Endodermal cell (in vitro differentiated cells): ENCODE data around the gene FH. TPM values are rescaled to one million over a fixed set of nuclear protein-coding genes. Genes with fewer than 3 reads are reported as not detected.

ENCODE experiments used
- DNase-seq: peaks from one replicate; pipeline ENCODE4 v3.0.0-alpha.2; 2017
- H3K27ac ChIP-seq: 2 replicates; pipeline ENCODE4 v1.5.1; 2013; ENCODE audit warnings: mild to moderate bottlenecking, low read depth, low read length, moderate library complexity
- H3K27me3 ChIP-seq: 2 replicates; pipeline ENCODE4 v1.6.1; 2013; ENCODE audit warnings: mild to moderate bottlenecking, low read length, moderate library complexity; ENCODE audit not compliant: insufficient read depth, control insufficient read depth, poor library complexity, severe bottlenecking
- H3K36me3 ChIP-seq: 2 replicates; pipeline ENCODE4 v1.7.0; 2013; ENCODE audit warnings: mild to moderate bottlenecking, low read length, moderate library complexity; ENCODE audit not compliant: control insufficient read depth, insufficient read depth
- H3K4me1 ChIP-seq: one replicate; pipeline ENCODE4 v1.7.0; 2013; ENCODE audit warnings: low read length; ENCODE audit not compliant: control insufficient read depth, insufficient read depth
- H3K4me3 ChIP-seq: 2 replicates; pipeline ENCODE4 v1.5.1; 2013; ENCODE audit warnings: mild to moderate bottlenecking, low read length, moderate library complexity
- H3K9ac ChIP-seq: 2 replicates; pipeline ENCODE4 v1.6.1; 2013; ENCODE audit warnings: mild to moderate bottlenecking, low read length, moderate library complexity; ENCODE audit not compliant: poor library complexity, severe bottlenecking; ENCODE audit errors: extremely low read depth
- H3K9me3 ChIP-seq: 2 replicates; pipeline ENCODE4 v1.6.1; 2013; ENCODE audit warnings: mild to moderate bottlenecking, low read length, moderate library complexity; ENCODE audit not compliant: control insufficient read depth
- H3K27ac Mint-ChIP-seq: 2 replicates; pipeline ENCODE4 v1.8.0; 2020; ENCODE audit warnings: mixed read lengths
- H3K27me3 Mint-ChIP-seq: 2 replicates; pipeline ENCODE4 v1.8.0; 2021; ENCODE audit warnings: mild to moderate bottlenecking, mixed read lengths; ENCODE audit not compliant: insufficient read depth
- H3K36me3 Mint-ChIP-seq: 2 replicates; pipeline ENCODE4 v1.8.0; 2020; ENCODE audit warnings: low read depth, mixed read lengths
- H3K4me1 Mint-ChIP-seq: 2 replicates; pipeline ENCODE4 v1.8.0; 2020; ENCODE audit warnings: mixed read lengths
- H3K4me3 Mint-ChIP-seq: 2 replicates; pipeline ENCODE4 v1.8.0; 2020; ENCODE audit warnings: mild to moderate bottlenecking, moderate library complexity, mixed read lengths
- H3K9me3 Mint-ChIP-seq: 2 replicates; pipeline ENCODE4 v1.8.0; 2020; ENCODE audit warnings: mild to moderate bottlenecking, mixed read lengths
- WGBS, 2 experiments: methylation state at CpG; one replicate each; pipeline versions ENCODE4 v1.1.5 to v1.1.7; 2013; ENCODE audit warnings: missing lambda C conversion rate in 2 of 2, mixed read lengths in 1 of 2; ENCODE audit not compliant: insufficient coverage in 1 of 2, insufficient read length in 1 of 2; 5-methylcytosine and 5-hydroxymethylcytosine counted together
- total RNA-seq, 2 donors: library from RNA; stranded (reverse); fragmentation: NEBNext Ultra II Directional in 1 of 2; extraction: Animal tissue kit (Norgen Biotek cat#: 25700) in 1 of 2; gene quantifications; 2 replicates in 1 of 2; 3 replicates in 1 of 2; pipeline ENCODE4 v1.2.1, GENCODE V29; 2021
- TF ChIP-seq, protein P1 (sequence below): fragments of 200-600 bp; sonication (generic); conservative IDR thresholded peaks from 2 replicates; pipeline ENCODE4 v1.5.0; 2021; ENCODE audit warnings: antibody characterized with exemption, mild to moderate bottlenecking

FH gene
- total RNA-seq, 2 donors from 2014 or later, result 65.5 to 66.7 TPM

DNA sequence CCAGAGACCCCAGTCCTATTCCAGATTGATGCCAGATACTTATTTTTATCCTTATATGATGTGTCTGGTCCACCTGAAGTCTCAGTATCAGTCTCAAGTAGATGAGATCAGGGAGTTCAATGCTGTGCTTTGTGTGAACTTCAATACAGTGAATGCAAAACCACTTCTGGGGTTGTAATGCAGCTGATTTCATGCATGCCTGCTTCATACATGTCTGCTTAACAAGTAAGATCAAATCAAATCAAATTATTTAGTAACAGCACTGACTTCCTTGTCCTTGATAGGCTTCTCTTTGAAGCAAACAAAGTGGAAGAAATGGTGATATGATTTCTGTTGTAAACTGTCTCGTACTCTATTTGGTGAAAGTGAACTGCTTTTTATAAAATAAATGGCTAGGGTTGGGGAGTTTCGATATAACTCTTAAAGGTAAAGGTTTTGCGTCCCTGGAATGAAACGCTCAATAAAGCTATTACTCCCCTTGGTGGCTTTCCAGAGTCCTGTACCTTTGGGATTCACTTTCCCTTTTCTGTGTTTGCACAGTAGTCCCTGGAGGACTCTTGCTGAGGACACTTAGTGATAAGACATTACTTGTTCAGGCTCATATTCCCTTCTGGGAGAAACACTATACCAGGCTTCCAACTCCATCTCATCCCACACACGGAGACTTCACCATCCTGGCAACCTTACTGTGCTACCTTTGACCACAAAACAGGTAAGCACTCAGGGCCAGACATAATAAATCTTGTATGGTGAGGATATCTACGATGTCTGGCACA is 59.3 kb downstream of the FH start:
- peaks cover 16% of the 10 kb centered on the region for H3K4me1 ChIP-seq
- no peaks in the 10 kb centered on the region for H3K36me3 ChIP-seq
- peaks cover 38% of the 10 kb centered on the region for H3K4me1 Mint-ChIP-seq
- peak overlapping the region; percentile 63 for H3K4me3 ChIP-seq
- DNase-seq, result no peak
- WGBS, 2 experiments, result 85 to 86% methylated on average over 5 to 6 of the region's 6 CpGs
- peaks cover 11% of the 10 kb centered on the region for H3K9me3 Mint-ChIP-seq
- no peak overlapping the region for H3K27ac Mint-ChIP-seq
- H3K27me3 Mint-ChIP-seq, result peaks cover 19% of the 10 kb centered on the region
- TF ChIP-seq, protein P1, sequence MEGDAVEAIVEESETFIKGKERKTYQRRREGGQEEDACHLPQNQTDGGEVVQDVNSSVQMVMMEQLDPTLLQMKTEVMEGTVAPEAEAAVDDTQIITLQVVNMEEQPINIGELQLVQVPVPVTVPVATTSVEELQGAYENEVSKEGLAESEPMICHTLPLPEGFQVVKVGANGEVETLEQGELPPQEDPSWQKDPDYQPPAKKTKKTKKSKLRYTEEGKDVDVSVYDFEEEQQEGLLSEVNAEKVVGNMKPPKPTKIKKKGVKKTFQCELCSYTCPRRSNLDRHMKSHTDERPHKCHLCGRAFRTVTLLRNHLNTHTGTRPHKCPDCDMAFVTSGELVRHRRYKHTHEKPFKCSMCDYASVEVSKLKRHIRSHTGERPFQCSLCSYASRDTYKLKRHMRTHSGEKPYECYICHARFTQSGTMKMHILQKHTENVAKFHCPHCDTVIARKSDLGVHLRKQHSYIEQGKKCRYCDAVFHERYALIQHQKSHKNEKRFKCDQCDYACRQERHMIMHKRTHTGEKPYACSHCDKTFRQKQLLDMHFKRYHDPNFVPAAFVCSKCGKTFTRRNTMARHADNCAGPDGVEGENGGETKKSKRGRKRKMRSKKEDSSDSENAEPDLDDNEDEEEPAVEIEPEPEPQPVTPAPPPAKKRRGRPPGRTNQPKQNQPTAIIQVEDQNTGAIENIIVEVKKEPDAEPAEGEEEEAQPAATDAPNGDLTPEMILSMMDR, result no peak
- no peak overlapping the region for H3K9ac ChIP-seq
- no peaks in the 10 kb centered on the region for H3K36me3 Mint-ChIP-seq
- peaks cover 20% of the 10 kb centered on the region for H3K9me3 ChIP-seq
- no peak overlapping the region for H3K4me3 Mint-ChIP-seq
- H3K27ac ChIP-seq, result no peak overlapping the region
- no peaks in the 10 kb centered on the region for H3K27me3 ChIP-seq

DNA sequence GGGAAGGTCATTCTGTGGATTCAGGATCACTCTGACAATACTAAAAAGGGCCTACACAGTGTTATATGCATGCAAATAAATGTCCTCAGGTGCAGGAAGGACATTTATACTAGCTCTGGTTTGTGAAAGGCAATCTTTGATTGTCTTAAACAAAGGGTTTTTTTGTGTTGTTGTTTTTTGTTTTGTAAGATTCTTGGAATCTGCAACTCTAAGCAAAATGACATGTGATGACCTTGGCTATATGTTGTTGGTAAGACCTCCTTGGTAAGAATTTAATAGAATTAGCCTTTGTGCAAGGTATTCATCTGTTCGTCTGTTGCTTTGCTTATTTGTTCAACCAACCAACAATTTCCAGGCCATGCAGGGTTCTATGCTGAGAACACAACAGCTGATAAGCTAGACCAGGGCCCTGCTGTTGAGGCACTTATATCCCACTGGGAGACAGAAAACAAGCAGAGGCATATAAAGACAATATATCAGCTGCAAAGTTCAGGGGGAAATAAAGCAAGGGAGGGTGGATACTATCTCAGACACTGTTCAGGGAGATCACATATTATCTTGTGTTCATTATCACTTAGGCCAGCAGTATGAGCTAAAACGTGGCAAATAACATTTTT is 60.3 kb downstream of the FH start:
- Mint-ChIP-seq H3K27ac (no peak overlapping the region), H3K9me3 (peaks cover 11% of the 10 kb centered on the region), H3K36me3 (no peaks in the 10 kb centered on the region), H3K4me1 (peaks cover 38% of the 10 kb centered on the region), H3K27me3 (peaks cover 21% of the 10 kb centered on the region), H3K4me3 (no peak overlapping the region)
- Histone ChIP-seq H3K27ac (no peak overlapping the region), H3K36me3 (no peaks in the 10 kb centered on the region), H3K4me3 (peak overlapping the region; percentile 63), H3K27me3 (no peaks in the 10 kb centered on the region), H3K9me3 (peaks cover 20% of the 10 kb centered on the region), H3K4me1 (peaks cover 16% of the 10 kb centered on the region), H3K9ac (no peak overlapping the region)
- TF ChIP-seq, protein P1, result no peak
- peak; percentile 43 for DNase-seq
- WGBS, 2 experiments, result 68% methylated on average over 2 of the region's 2 CpGs; no CpG with 5 or more reads in 1 of the 2 experiments

DNA sequence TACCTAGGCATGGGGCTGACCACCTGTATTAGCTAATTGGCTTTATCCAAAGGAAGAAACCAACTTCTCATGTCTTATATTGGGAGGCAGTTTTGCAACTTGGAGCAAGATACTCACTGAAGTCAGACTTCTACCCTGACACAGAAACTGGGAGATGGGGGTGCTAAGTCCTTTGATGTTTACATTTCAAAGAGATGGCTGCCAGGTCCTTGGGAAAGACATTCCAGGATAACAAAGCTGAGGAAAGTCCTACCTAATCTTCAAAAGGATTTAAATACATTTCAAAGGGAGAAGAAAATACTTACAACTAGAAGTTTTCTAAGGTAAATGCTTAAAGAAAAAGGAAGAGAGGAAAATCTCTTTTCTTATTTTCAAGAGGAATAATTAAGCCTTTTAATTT is 62.1 kb downstream of the FH start:
- H3K9me3 Mint-ChIP-seq, result peaks cover 4% of the 10 kb centered on the region
- no peaks in the 10 kb centered on the region for H3K36me3 Mint-ChIP-seq
- H3K4me3 Mint-ChIP-seq, result no peak overlapping the region
- H3K4me3 ChIP-seq, result peak overlapping the region; percentile 32
- H3K27ac Mint-ChIP-seq, result no peak overlapping the region
- H3K27me3 ChIP-seq, result no peaks in the 10 kb centered on the region
- H3K9me3 ChIP-seq, result peaks cover 14% of the 10 kb centered on the region
- H3K36me3 ChIP-seq, result no peaks in the 10 kb centered on the region
- H3K27ac ChIP-seq, result no peak overlapping the region
- H3K27me3 Mint-ChIP-seq, result peaks cover 21% of the 10 kb centered on the region
- no peak overlapping the region for H3K9ac ChIP-seq
- TF ChIP-seq, protein P1, result no peak
- peaks cover 16% of the 10 kb centered on the region for H3K4me1 ChIP-seq
- peaks cover 38% of the 10 kb centered on the region for H3K4me1 Mint-ChIP-seq
- DNase-seq, result peak; percentile 64
